AG10803 (cell line): ENCODE data around the gene OBP2B.

Experiments used
- DNase-seq: peaks from one replicate; pipeline ENCODE4 v3.0.0; 2010; ENCODE audit warnings: low read depth
- H3K4me3 ChIP-seq: 2 replicates; pipeline ENCODE4 v1.5.1; 2011; ENCODE audit warnings: mild to moderate bottlenecking, low read length, control low read depth
- CTCF ChIP-seq: conservative IDR thresholded peaks from 2 replicates; pipeline ENCODE4 v1.5.1; 2011; ENCODE audit warnings: mild to moderate bottlenecking, low read length, control low read depth, inconsistent platforms

Gene OBP2B

GRCh38 chr9:133246991-133247390 lies 37.9 kb upstream of the OBP2B start:
- no peak for DNase-seq
- no peak for TF ChIP-seq CTCF
- no peak overlapping the region for H3K4me3 ChIP-seq

GRCh38 chr9:133246562-133246961 lies 37.5 kb upstream of the OBP2B start:
- TF ChIP-seq CTCF: no peak
- no peak overlapping the region for H3K4me3 ChIP-seq
- no peak for DNase-seq

GRCh38 chr9:133242991-133243390 lies 33.9 kb upstream of the OBP2B start:
- TF ChIP-seq CTCF: no peak
- DNase-seq: no peak
- no peak overlapping the region for H3K4me3 ChIP-seq

- no peak overlapping the region for H3K4me3 ChIP-seq
- DNase-seq: no peak
- no peak for TF ChIP-seq CTCF
Measured at GRCh38 chr9:133242241-133242640, 33.2 kb upstream of the OBP2B start.

GRCh38 chr9:133239533-133240090 lies 30.6 kb upstream of the OBP2B start:
- TF ChIP-seq CTCF: no peak
- no peak for DNase-seq
- H3K4me3 ChIP-seq: no peak overlapping the region

- TF ChIP-seq CTCF: peak; percentile 56
- peak; percentile 51 for DNase-seq
- H3K4me3 ChIP-seq: peak overlapping the region; percentile 31
Measured at GRCh38 chr9:133238851-133239532, 29.9 kb upstream of the OBP2B start.

GRCh38 chr9:133238272-133238850 lies 29.3 kb upstream of the OBP2B start:
- TF ChIP-seq CTCF: no peak
- peak overlapping the region; percentile 31 for H3K4me3 ChIP-seq
- peak; percentile 25 for DNase-seq
